Neutrophil (primary cell): ENCODE data around the gene SMARCA4.
"Not testable (repeated sequence)": the region's sequence is repeated elsewhere in the genome, so short reads cannot be mapped to it uniquely, and the experiment has no call there.

ENCODE experiments used
- H3K27ac ChIP-seq: fragments of 200-600 bp; sonication (generic); 2 replicates; pipeline ENCODE4 v1.5.1; 2016; ENCODE audit warnings: mild to moderate bottlenecking, moderate library complexity
- H3K27me3 ChIP-seq: fragments of 200-600 bp; sonication (generic); 2 replicates; pipeline ENCODE4 v1.6.0; 2016; ENCODE audit warnings: mild to moderate bottlenecking
- H3K36me3 ChIP-seq: fragments of 200-600 bp; sonication (generic); 2 replicates; pipeline ENCODE4 v1.5.1; 2017
- H3K4me1 ChIP-seq, 2 experiments: fragments of 200-600 bp in 1 of 2; sonication (generic) in 1 of 2; 1 replicate in 1 of 2; 2 replicates in 1 of 2; pipeline versions ENCODE4 v1.5.1 to v1.6.1; 2013 to 2016; ENCODE audit warnings: low read depth in 1 of 2, low read length in 1 of 2, mild to moderate bottlenecking in 1 of 2, moderate library complexity in 1 of 2; ENCODE audit not compliant: control insufficient read depth in 1 of 2, insufficient read depth in 1 of 2
- H3K4me3 ChIP-seq, 2 experiments: fragments of 200-600 bp in 1 of 2; sonication (generic) in 1 of 2; 1 replicate in 1 of 2; 2 replicates in 1 of 2; pipeline ENCODE4 v1.5.1; 2013 to 2016; ENCODE audit warnings: low read depth in 1 of 2, low read length in 1 of 2, mild to moderate bottlenecking in 1 of 2, moderate library complexity in 1 of 2
- H3K9me3 ChIP-seq: fragments of 200-600 bp; sonication (generic); 2 replicates; pipeline ENCODE4 v1.5.1; 2016
- TF ChIP-seq, protein P1 (sequence below): fragments of 200-600 bp; sonication (generic); IDR thresholded peaks from 2 replicates; pipeline ENCODE4 v1.5.1; 2016; ENCODE audit warnings: antibody characterized with exemption

The SMARCA4 gene

DNA sequence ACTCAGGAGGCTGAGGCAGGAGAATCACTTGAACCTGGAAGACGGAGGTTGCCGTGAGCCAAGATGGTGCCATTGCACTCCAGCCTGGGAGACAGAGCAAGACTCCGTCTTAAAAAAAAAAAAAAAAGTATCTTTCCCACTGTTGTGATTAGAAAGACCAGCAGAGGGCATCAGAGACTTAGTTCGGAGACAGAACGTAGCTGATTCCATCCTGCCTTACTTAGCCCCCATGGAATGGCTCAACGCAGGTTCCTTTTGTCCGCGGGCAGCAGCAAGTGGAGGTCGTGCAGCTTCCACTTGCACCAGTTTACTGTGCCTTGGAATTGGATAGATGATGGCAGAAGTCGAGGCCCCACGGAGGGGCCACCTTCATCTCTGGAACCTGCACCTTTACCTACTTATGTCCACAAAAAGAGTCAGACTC lies 24.2 kb upstream of the SMARCA4 start:
- H3K36me3 ChIP-seq: peaks cover 8% of the 10 kb centered on the region
- no peak overlapping the region for H3K4me3 ChIP-seq
- peaks cover 20% of the 10 kb centered on the region in 2 experiments for H3K4me1 ChIP-seq
- no peaks in the 10 kb centered on the region for H3K9me3 ChIP-seq
- TF ChIP-seq, protein P1, sequence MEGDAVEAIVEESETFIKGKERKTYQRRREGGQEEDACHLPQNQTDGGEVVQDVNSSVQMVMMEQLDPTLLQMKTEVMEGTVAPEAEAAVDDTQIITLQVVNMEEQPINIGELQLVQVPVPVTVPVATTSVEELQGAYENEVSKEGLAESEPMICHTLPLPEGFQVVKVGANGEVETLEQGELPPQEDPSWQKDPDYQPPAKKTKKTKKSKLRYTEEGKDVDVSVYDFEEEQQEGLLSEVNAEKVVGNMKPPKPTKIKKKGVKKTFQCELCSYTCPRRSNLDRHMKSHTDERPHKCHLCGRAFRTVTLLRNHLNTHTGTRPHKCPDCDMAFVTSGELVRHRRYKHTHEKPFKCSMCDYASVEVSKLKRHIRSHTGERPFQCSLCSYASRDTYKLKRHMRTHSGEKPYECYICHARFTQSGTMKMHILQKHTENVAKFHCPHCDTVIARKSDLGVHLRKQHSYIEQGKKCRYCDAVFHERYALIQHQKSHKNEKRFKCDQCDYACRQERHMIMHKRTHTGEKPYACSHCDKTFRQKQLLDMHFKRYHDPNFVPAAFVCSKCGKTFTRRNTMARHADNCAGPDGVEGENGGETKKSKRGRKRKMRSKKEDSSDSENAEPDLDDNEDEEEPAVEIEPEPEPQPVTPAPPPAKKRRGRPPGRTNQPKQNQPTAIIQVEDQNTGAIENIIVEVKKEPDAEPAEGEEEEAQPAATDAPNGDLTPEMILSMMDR: no peak
- H3K27ac ChIP-seq: no peak overlapping the region
- no peaks in the 10 kb centered on the region for H3K27me3 ChIP-seq

DNA sequence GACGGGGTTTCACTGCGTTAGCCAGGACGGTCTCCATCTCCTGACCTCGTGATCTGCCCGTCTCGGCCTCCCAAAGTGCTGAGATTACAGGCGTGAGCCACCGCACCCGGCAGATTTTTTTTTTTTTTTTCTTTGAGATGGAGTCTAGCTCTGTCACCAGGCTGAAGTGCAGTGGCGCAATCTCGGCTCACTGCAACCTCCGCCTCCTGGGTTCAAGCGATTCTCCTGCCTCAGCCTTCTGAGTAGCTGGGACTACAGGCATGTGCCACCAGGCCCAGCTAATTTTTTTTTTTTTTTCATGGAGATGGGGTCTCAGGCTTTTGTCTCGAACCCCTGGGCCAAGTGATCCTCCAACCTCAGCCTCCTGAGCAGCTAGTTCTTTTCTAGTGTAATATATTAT lies 19.2 kb upstream of the SMARCA4 start:
- H3K9me3 ChIP-seq, H3K36me3 ChIP-seq, H3K27ac ChIP-seq, H3K4me3 ChIP-seq, H3K27me3 ChIP-seq: not testable (repeated sequence)
- peaks cover 23 to 26% of the 10 kb centered on the region in 2 experiments for H3K4me1 ChIP-seq

DNA sequence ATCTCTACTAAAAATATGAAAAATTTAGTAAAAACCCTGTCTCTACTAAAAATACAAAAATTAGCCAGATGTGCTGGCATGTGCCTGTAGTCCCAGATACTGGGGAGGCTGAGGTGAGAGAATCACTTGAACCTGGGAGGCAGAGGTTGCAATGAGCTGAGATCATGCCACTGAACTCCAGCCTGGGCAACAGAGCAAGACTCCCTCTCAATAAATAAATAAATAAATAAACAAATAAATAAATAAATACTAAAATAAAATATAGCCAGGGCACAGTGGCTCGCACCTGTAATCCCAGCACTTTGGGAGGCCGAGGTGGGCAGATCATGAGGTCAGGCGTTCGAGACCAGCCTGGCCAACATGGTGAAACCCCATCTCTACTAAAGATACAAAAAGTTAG lies 17.4 kb upstream of the SMARCA4 start:
- H3K4me1 ChIP-seq: peaks cover 21 to 23% of the 10 kb centered on the region in 2 experiments
- not testable (repeated sequence) for H3K27ac ChIP-seq, H3K27me3 ChIP-seq, H3K9me3 ChIP-seq, H3K36me3 ChIP-seq, H3K4me3 ChIP-seq

DNA sequence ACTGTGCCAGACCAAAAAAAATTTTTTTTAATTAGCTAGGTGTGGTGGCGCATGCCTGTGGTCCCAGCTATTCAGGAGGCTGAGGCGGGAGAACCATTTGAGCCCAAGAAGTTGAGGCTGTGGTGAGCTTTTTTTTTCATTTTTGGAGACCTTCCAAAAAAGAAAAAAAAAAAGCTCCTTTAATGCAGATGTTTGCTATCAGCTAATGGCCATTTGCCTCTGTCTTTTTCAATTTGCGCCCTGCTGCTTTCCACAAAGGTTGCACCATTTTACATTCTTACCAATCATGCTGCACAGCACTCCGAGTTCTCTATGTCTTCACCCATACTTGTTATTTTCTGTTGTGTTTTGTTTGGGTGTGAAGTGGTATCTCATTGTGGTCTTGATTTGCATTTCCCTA lies 15.6 kb upstream of the SMARCA4 start:
- TF ChIP-seq, protein P1: no peak
- H3K9me3 ChIP-seq: no peaks in the 10 kb centered on the region
- H3K27ac ChIP-seq: no peak overlapping the region
- H3K4me1 ChIP-seq: peaks cover 8 to 9% of the 10 kb centered on the region in 2 experiments
- no peaks in the 10 kb centered on the region for H3K27me3 ChIP-seq
- H3K4me3 ChIP-seq: no peak overlapping the region
- H3K36me3 ChIP-seq: no peaks in the 10 kb centered on the region

DNA sequence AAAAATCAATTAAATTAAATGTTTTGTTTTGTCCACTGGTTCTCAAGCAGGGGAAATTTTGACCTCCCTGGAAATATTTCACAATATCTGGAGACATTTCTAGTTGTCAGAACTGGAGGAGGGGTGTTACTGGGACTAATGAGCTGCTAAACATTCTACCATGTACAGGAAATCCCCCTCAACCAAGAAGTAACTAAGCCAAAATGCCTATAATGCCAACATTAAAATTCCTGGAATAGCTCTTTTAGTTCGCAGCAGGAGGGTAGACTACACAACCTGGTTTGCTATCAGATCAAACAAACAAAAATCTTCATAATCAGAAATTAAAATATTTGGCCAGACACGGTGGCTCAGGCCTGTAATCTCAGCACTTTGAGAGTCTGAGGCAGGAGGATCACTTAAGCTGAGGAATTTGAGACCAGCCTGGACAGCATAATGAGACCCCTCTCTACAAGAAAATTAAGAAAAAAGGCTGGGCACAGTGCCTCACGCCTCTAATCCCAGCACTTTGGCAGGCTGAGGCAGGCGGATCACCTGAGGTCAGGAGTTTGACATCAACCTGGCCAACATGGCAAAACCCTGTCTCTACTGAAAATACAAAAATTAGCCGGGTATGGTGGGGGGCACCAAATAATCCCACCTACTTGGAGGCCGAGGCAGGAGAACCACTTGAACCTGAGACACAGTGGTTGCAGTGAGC lies 13.7 kb upstream of the SMARCA4 start:
- no peak overlapping the region for H3K27ac ChIP-seq
- peaks cover under 1 to 2% of the 10 kb centered on the region in 2 experiments for H3K4me1 ChIP-seq
- TF ChIP-seq, protein P1: no peak
- no peaks in the 10 kb centered on the region for H3K27me3 ChIP-seq
- H3K36me3 ChIP-seq: no peaks in the 10 kb centered on the region
- no peaks in the 10 kb centered on the region for H3K9me3 ChIP-seq
- H3K4me3 ChIP-seq: no peak overlapping the region

DNA sequence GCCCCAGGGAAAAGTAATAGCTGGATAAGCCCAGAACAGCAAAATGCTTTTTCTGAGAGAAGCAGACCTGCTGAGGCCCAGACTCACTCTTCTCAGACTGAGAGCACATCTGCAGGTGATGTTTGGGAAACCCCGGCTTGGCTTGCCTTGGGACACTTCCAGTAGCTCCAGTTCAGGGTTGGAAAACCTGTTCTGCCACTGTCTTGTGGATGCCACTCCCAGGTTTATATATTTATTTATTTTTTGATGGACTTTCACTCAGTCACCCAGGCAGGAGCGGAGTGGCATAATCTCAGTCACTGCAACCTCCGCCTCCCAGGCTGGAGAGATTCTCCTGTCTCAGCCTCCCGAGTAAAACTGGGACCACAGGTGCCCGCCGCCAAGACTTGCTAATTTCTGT lies 8.0 kb upstream of the SMARCA4 start:
- no peaks in the 10 kb centered on the region for H3K4me1 ChIP-seq
- TF ChIP-seq, protein P1: no peak
- H3K9me3 ChIP-seq: no peaks in the 10 kb centered on the region
- no peak overlapping the region for H3K27ac ChIP-seq
- H3K4me3 ChIP-seq: no peak overlapping the region
- no peaks in the 10 kb centered on the region for H3K36me3 ChIP-seq
- H3K27me3 ChIP-seq: no peaks in the 10 kb centered on the region

DNA sequence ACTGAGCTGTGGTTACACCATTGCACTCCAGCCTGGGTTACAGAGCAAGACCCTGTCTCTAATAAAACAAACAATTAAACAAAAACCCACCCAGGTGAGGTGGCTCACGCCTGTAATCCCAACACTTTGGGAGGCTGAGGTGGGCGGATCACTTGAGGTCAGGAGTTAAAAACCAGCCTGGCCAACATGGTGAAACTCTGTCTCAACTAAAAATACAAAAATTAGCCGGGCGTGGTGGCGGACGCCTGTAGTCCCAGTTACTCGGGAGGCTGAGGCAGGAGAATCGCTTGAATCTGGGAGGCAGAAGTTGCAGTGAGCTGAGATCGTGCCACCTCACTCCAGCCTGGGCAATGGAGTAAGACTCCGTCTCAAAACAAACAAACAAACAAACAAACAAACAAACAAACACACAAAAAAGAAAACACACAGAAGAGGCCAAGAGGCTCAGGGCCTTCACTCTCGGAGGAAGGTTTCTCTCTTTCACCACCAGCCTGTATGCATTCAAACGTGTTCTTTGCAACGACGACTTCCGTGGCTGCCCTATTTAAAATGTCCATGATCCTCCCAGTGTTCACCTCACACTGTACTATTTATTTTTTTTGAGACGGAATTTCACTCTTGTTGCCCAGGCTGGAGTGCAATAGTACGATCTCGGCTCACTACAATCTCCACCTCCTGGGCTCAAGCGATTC lies 1.4 kb upstream of the SMARCA4 start:
- not testable (repeated sequence) for H3K27me3 ChIP-seq, H3K36me3 ChIP-seq, H3K9me3 ChIP-seq, H3K27ac ChIP-seq, H3K4me3 ChIP-seq
- peaks cover 16 to 19% of the 10 kb centered on the region in 2 experiments for H3K4me1 ChIP-seq
